NCI-H82 treated with DMSO at 0.1 percent for 48 hours (cell line): Measurements from ENCODE around the gene CRYBG1.

ENCODE experiments used
- DNase-seq: peaks from one replicate; lab custom pipeline; 2025; ENCODE audit not compliant: unreplicated experiment; lab: John Stamatoyannopoulos, UW

Gene CRYBG1

DNA sequence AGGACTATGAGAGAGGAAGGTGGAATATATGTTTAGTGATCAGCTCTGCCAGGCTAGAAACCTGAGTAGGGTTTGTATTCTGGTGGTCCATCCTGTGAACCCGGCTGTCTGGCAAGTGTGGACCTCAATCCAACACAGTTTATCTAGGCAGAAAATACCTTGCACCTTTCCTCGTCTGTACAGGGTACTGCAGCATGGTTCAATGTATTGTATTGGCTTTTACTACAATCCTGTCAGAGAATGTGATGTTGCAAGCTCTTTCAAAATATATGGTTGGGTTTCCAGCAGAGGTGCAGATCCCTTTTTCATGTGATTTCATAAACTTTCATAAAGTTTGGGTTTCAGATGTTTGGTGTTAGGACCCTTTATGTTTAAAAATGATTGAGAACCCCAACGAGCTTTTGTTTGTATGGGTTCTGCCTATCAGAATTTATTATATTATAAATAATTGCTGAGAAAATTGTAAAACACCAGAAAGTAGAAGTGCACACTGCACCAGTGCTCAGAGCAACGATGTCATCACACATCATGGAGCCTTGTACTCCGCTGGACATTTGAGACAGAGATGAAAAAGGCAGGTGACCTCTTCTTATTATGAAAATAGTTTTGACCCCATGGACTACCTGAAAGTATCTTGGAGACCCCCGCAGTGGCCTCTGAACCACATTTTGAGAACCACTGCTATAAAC, 162.2 kb downstream of the CRYBG1 start:
- DNase-seq: no peak

DNA sequence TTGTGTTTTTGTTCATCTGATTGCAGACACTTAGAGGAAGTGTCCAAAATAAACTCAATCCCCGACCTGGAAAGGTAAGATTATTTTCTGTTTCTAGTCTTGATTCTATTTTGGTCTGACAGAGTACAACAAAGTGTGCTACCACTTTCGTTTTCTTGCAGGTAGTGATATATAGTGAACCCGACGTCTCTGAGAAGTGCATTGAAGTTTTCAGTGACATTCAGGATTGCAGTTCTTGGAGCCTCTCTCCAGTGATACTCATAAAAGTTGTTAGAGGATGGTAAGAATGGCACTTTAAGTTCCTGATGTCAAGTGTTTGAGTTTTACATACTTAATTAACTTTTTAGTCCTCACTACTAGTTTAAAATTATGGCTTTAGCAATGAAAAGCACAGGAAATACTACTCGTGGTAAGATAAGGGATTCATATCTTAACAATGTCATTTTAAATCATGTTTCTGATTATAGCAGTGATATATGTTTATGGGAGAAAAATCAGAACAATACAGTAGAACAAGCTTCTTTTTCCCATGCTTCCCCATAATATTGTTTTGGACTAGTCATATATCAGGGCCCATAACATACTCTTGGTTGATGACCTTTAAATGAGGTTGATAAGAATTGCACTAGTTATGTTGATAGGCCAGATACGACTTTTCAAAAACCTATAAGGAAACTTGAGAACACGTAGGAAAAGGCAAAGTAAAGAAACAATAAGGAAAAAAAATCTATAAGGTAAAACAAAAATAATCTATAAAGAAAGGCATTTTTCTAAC, 164.8 kb downstream of the CRYBG1 start:
- no peak for DNase-seq

DNA sequence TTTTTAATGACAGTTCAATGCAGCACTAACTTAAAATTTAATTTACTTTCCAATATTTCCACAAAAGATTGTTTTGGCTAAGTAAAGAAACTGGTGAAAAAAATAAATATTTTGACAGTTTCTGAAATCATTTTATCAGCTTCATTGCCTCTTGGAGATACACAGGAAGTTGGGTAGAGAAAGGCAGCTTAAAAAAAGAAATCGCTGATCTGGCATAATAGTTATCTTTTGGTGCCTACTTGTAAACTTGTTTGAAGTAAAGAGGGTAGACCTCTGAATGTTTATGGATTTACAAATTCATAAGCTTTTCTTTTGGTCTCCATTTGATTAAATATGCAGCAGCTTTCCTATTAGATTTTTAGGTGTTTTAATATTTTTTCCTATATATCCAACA, 165.4 kb downstream of the CRYBG1 start:
- no peak for DNase-seq

GRCh38 chr6:106527117-106527516, 166.6 kb downstream of the CRYBG1 start:
- no peak for DNase-seq

DNA sequence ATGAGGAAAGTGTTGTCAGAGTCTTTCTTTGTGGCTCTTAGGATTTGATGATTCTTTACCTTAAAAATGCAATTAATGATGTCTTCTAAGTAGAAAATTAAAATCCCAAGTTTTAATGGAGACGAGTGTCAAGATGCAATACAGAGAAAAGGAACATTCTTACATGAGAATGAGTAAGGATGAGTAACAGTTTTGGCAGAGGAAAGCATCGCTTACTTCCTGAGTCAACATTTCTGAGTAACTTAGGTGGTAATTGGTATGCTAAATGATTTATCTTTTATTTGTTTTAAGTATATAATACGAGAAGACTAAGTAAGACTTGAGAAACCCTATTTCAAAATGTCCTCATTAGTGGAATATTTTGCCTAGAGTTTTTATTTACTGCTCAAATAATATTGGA, 167.5 kb downstream of the CRYBG1 start:
- no peak for DNase-seq

- DNase-seq: no peak
Observed at GRCh38 chr6:106528521-106528920, 168.0 kb downstream of the CRYBG1 start.

GRCh38 chr6:106529438-106529837, 168.9 kb downstream of the CRYBG1 start:
- DNase-seq: no peak

GRCh38 chr6:106530026-106530425, 169.5 kb downstream of the CRYBG1 start:
- no peak for DNase-seq

DNA sequence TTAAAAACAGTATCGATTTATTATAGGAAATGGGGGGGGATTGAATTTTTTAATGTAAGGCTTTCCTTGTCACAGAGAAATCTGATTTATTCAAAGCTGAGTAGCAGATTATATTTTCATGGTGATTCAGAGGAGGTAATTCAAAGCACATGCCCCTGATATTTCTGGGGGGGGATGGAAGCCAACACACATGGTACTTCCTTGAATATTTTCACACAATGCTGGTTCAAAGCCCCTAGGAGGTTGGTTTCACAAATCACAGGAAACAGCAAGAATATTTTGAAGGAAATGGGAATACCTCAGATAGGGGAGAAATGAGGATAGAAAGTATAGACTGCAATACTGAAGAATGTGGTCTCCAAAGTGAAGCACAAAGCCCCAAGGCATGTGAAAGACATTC, 170.0 kb downstream of the CRYBG1 start:
- DNase-seq: no peak

- DNase-seq: no peak
Observed at GRCh38 chr6:106533054-106533453, 172.5 kb downstream of the CRYBG1 start.

DNA sequence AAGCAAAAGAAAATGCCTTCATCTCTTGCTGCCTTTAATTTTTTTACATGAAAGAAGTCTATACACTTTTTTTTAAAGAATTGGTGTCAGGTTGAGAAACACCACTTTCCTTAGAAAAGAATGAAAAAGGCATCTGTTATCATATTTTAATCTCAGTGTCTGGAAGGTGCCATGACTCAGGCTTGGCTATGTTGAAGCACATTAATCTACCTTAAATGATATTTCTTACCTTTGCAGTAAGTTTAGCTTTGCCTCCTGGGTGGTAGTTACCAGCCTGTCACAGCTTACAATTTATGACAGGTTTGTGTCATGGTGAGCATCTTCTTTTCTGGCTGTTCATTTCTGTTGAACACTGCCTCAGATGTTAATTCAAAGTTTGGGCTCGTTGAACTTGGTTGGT, 173.5 kb downstream of the CRYBG1 start:
- DNase-seq: no peak

DNA sequence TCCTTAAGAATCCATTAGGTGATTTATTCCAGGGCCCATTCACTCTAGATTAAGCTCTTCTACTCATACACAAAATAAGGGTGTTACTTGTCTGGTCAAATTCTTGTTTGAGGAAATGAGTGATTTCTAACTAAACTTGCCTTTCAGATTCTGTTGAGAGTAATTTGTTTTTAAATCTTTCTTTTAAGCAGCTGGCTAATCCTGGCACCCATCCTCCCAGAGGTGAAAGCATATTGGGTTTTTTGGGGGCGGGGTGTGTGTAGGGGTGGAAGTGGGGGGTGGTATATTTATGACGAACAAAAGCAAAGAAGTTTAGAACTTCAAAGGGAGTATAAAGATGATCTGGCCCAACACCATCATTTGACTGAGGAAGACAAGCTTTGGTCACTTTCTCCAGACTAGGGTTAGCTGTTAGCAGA, 174.1 kb downstream of the CRYBG1 start:
- no peak for DNase-seq

DNA sequence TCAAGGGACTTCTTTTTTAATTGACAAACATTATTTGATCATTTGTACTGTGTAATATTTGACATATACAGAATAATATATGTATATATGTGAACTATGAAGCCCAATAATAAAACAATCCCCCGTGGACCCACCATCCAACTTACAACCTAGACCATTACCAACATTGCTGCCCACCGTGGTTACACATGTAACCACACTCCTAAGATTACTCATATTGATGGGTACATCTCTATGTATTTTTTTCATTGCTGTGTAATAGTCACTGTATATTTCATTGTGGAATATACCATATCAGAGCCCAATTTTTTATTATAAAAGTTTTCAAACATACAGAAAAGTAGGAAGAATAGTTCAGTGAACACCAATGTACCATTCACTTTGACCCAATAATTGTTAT, 174.5 kb downstream of the CRYBG1 start:
- no peak for DNase-seq

- no peak for DNase-seq
Observed at GRCh38 chr6:106536357-106536756, 175.8 kb downstream of the CRYBG1 start.

DNA sequence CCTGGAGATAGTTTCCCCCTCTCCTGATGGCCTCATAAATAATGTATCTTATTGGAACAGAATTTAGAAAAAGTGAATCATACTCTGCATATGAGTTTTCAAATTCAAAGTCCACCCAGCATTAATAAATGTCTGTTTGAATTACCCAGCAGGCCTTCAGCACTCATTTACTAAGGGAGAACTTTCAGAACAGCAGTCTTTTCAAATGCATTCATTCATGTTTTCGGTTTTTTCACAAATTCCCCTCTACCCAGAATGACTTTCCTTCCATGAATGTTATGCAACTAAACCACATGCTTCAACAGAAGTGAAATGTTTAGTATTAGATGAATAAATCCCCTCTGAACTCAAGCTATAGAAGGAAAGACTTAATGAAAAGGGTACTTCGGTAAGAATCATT, 176.3 kb downstream of the CRYBG1 start:
- DNase-seq: no peak

GRCh38 chr6:106537662-106538061, 177.1 kb downstream of the CRYBG1 start:
- no peak for DNase-seq

DNA sequence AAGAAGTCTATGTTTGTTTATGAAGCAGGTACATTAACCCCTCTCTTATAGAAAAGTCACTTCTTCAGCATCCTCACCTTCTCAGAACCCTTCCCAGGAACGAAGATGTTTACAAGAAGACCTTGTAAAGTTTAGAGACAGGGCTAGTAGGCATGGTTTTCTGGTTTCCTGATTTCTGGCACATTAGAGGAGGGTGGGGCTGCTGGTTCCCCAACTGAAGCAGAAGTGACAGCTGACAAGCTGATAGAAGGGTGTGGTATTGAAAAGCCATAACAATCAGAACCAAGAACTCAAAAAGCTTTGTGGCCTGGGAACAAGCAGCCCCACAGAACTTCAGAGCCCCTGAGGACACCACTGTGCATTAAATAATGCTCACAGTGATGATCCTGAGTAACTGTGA, 177.6 kb downstream of the CRYBG1 start:
- no peak for DNase-seq

GRCh38 chr6:106539936-106540335, 179.4 kb downstream of the CRYBG1 start:
- peak; percentile 8 for DNase-seq

GRCh38 chr6:106540432-106540831, 179.9 kb downstream of the CRYBG1 start:
- DNase-seq: no peak

GRCh38 chr6:106540907-106541306, 180.4 kb downstream of the CRYBG1 start:
- no peak for DNase-seq

DNA sequence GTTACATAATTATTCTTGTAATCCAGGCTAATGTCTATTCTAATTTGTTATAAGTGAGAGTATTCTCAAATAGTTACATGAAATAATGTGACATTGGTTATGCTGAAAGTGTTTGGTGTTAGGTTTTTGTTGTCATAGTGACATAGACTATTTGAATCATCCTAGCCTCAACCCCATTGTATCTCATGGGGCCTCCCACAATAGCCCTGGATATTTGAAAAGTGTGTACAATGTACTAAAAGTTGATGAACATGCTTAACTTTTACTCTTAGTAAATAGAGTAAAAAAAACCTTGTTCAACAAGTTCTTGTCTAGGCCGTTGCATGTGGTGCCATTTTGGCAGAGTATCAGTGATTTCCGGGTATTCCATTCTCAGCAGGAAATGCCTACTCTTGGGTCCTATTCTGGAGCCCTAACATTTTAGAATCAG, 185.8 kb downstream of the CRYBG1 start:
- DNase-seq: no peak

DNA sequence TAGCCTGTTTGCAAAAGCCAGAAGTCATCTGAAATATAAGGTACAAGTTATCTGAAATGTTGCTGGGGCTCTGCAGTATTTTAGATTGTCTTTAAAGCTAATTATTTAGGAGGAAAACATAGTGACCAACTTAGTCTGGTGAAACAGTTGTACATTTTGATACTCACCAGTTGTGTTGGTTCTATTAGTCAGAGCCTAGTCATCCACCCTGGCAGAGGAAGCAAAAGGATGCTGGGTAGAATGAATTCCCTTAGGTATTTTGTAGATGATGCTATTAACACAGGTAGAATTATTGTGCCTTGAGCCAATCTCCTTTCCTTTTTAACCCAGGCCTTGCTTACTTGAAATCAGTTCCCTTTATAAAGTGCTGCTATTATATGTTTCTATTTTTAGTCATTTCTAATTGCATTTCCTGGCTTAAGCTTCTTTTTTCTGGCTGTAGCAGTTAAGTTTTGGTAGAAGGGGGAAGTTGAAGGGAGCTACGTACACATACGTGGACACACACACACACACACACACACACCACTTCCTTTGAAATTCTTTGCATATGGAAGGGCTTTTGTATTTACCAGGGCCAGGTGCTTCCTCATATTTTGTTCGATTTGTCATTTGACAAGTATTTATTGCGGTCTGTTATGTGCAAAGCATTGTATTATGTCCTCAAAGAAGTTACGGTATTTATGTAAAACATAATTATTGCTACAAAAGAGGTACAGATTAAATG, 186.3 kb downstream of the CRYBG1 start:
- peak; percentile 25 for DNase-seq
